ENCODE measurements around the gene MYCBPAP. TPM values are rescaled to one million over a fixed set of nuclear protein-coding genes. Genes with fewer than 3 reads are reported as not detected.

The MYCBPAP gene
- total and polyA plus RNA-seq, 3 experiments from 2014 or later: 0.83 to 0.86 TPM; not detected in 1

DNA sequence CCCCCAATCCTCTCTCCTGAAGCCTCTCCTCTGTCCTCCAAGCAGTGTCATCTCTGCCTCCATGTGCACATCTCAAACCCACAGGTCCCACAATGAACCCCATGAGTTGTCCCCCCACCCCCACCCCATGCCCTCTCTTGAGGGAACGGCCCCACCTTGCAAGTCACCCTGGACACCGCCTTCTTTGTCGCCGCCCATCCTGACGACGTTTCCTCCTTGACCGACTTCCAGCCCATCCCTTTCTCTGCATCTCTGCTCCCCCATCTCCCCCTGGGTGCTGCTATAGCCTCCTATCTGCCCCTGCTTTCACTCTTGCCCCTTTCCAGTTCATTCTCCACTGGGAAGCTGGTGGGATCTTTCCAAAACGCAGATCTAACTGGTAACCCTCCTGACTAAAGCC lies 37.1 kb downstream of the MYCBPAP start:
- H3K9me3 ChIP-seq (ENCODE audit: low read length): no peaks in the 10 kb centered on the region
- Mint-ChIP-seq H3K27ac (no peak overlapping the region), H3K36me3 (peaks cover 0 to 3% (median 0%) of the 10 kb centered on the region in 3 donors), H3K4me1 (peaks cover 15 to 30% (median 16%) of the 10 kb centered on the region in 3 donors), H3K27me3 (peaks cover 0 to 4% of the 10 kb centered on the region in 2 donors), H3K4me3 (peak overlapping the region in 2 of 7 donors; percentile 8 to 73), H3K9me3 (no peaks in the 10 kb centered on the region)
- no peaks in the 10 kb centered on the region for H3K36me3 ChIP-seq (ENCODE audit: insufficient read depth, low read length)
- peaks cover 7% of the 10 kb centered on the region for H3K27me3 ChIP-seq (ENCODE audit: insufficient read depth, low read length, poor library complexity, severe bottlenecking)
- CTCF ChIA-PET: interaction anchor here (1.8 kb wide), 1 partner anchor 84 kb away, joined by 7 read pairs; no protein-coding TSS in a partner anchor
- peaks cover 29% of the 10 kb centered on the region for H3K4me1 ChIP-seq (ENCODE audit: insufficient read depth, low read length)
- DNase-seq: no peak
- H3K4me3 ChIP-seq (ENCODE audit: low read length): no peak overlapping the region
- no peak overlapping the region for H3K27ac ChIP-seq (ENCODE audit: low read depth, low read length)
- POLR2A ChIA-PET: no interaction called here

DNA sequence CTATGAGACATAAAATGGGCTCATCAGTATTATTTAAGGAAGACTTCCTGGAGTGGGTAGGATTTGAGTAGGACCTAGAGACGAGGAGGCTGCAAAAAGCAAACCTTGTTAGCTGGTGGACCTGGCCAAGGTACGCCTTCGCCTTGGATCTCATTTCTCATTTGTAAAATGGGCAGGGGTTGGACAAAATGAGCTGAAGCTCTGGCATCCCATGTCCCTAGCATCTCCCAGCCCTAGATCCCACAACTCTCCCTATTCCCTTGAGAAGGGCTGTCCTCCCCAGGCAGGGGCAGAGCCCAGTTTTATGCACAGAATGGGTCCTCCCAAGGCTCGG lies 38.4 kb downstream of the MYCBPAP start:
- Histone ChIP-seq H3K27me3 (ENCODE audit: insufficient read depth, low read length, poor library complexity, severe bottlenecking) (peaks cover 7% of the 10 kb centered on the region), H3K36me3 (ENCODE audit: insufficient read depth, low read length) (no peaks in the 10 kb centered on the region), H3K9me3 (ENCODE audit: low read length) (no peaks in the 10 kb centered on the region), H3K27ac (ENCODE audit: low read depth, low read length) (no peak overlapping the region), H3K4me3 (ENCODE audit: low read length) (peak overlapping the region; percentile 68), H3K4me1 (ENCODE audit: insufficient read depth, low read length) (peaks cover 23% of the 10 kb centered on the region)
- peaks cover 0 to 3% (median 0%) of the 10 kb centered on the region in 3 donors for H3K36me3 Mint-ChIP-seq
- DNase-seq: no peak
- CTCF ChIA-PET: interaction anchor here (0.9 to 1.8 kb wide), 4 partner anchors 27 to 306 kb away, joined by 3 to 11 read pairs (median 6); no protein-coding TSS in a partner anchor
- H3K27me3 Mint-ChIP-seq: peaks cover 0 to 4% of the 10 kb centered on the region in 2 donors
- H3K4me1 Mint-ChIP-seq: peaks cover 14 to 24% (median 14%) of the 10 kb centered on the region in 3 donors
- peak overlapping the region in 4 of 8 donors; percentile 50 to 81 (median 52) for H3K27ac Mint-ChIP-seq
- no peaks in the 10 kb centered on the region for H3K9me3 Mint-ChIP-seq
- H3K4me3 Mint-ChIP-seq: peak overlapping the region; percentile 24 to 82 (median 73)
- POLR2A ChIA-PET: interaction anchor here (1.2 kb wide), 1 partner anchor 79 kb away, joined by 3 read pairs; no protein-coding TSS in a partner anchor

DNA sequence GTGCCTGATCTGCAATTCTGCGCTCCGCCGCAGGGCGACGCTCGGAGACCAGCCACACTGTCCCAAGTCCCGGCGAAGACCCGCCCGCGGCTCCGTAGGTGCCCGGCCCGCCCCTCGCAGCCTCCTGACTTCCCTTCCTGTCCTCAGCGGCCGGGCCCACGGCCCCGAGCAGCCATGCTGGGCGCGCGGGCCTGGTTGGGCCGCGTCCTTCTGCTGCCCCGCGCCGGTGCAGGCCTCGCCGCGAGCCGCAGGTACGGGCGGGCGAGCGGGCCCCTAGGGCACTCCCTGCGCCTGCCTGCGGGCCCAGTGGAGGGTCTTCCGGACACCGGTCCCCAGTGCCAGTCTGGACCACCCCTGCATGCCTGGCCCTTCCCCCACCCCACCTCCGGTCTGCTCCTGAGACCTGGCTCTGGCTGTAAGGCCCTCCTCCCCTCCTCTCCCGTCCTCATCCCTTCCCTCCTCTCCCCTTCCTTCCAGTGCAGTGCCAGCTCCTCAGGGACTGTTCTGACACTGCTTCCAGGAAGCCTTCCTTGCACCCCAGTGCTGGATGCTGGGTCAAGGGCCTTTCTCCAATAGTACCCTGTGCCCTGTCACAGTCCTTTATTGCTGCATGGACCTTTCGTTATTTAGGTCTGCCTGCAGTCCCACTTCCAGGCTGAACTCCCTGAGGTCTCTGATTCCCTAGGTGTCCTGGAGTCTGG lies 38.9 kb downstream of the MYCBPAP start, which contains the start of gene SPATA20:
Gene SPATA20 (plus strand): TSS at position 140 of the 701 bp plus-strand sequence. CDS start 35 bp downstream, at position 175.
- H3K27ac Mint-ChIP-seq: peak within 1 kb of the TSS in 6 of 8 donors; percentile 50 to 87 (median 64)

DNA sequence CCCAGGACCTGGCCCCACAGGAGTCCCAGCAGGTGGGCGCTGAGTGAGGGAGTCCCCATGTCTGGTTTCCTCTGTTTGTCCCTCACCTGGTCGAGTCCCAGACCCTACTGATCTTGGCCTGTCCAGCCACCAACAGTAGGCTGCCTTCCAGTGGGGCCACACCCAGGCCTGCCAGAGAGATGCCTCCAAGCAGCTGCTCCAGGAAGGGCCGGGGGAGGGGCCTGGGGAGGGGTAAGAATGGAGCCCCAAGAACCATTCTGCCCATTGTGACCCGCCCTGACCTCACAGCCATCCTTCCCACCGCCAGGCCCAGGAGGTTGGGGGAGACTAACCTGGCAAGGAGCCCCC lies 39.5 kb downstream of the MYCBPAP start:
- Histone ChIP-seq H3K27ac (ENCODE audit: low read depth, low read length) (peak overlapping the region; percentile 54), H3K4me1 (ENCODE audit: insufficient read depth, low read length) (peaks cover 18% of the 10 kb centered on the region), H3K36me3 (ENCODE audit: insufficient read depth, low read length) (no peaks in the 10 kb centered on the region), H3K9me3 (ENCODE audit: low read length) (no peaks in the 10 kb centered on the region), H3K27me3 (ENCODE audit: insufficient read depth, low read length, poor library complexity, severe bottlenecking) (peaks cover 7% of the 10 kb centered on the region), H3K4me3 (ENCODE audit: low read length) (peak overlapping the region; percentile 68)
- H3K36me3 Mint-ChIP-seq: peaks cover 0 to 3% (median 0%) of the 10 kb centered on the region in 3 donors
- ChIA-PET POLR2A (interaction anchor here (1.0 to 1.2 kb wide), 2 partner anchors 14 to 78 kb away, joined by 3 read pairs; no protein-coding TSS in a partner anchor), CTCF (interaction anchor here (1.7 kb wide), 1 partner anchor 79 kb away, joined by 11 read pairs; no protein-coding TSS in a partner anchor)
- peak overlapping the region; percentile 61 to 91 (median 79) for H3K4me3 Mint-ChIP-seq
- H3K27me3 Mint-ChIP-seq: peaks cover 0 to 4% of the 10 kb centered on the region in 2 donors
- no peaks in the 10 kb centered on the region for H3K9me3 Mint-ChIP-seq
- peaks cover 6 to 16% (median 8%) of the 10 kb centered on the region in 3 donors for H3K4me1 Mint-ChIP-seq
- H3K27ac Mint-ChIP-seq: peak overlapping the region in 3 of 8 donors; percentile 37 to 87 (median 65)
- no peak for DNase-seq

More for the DNA sequence above, 38.9 kb downstream of the MYCBPAP start, which contains the start of gene SPATA20:
- Histone ChIP-seq H3K4me3 (ENCODE audit: low read length) (peak within 1 kb of the TSS; percentile 68), H3K27ac (ENCODE audit: low read depth, low read length) (peak within 1 kb of the TSS; percentile 54), H3K4me1 (ENCODE audit: insufficient read depth, low read length) (peaks cover 23% of the 10 kb centered on the region), H3K9me3 (ENCODE audit: low read length) (no peaks in the 10 kb centered on the region), H3K27me3 (ENCODE audit: insufficient read depth, low read length, poor library complexity, severe bottlenecking) (peaks cover 7% of the 10 kb centered on the region), H3K36me3 (ENCODE audit: insufficient read depth, low read length) (no peaks in the 10 kb centered on the region)
- Mint-ChIP-seq H3K27me3 (peaks cover 0 to 4% of the 10 kb centered on the region in 2 donors), H3K36me3 (peaks cover 0 to 3% (median 0%) of the 10 kb centered on the region in 3 donors), H3K4me1 (peaks cover 11 to 21% (median 13%) of the 10 kb centered on the region in 3 donors), H3K9me3 (no peaks in the 10 kb centered on the region), H3K4me3 (peak within 1 kb of the TSS; percentile 61 to 91 (median 79))
- POLR2A ChIA-PET: interaction anchor here (1.0 to 1.2 kb wide), 2 partner anchors 14 to 79 kb away, joined by 3 read pairs; no protein-coding TSS in a partner anchor
- peak; percentile 82 to 90 (median 83) for DNase-seq
- CTCF ChIA-PET: interaction anchor here (0.9 to 1.7 kb wide), 3 partner anchors 27 to 306 kb away, joined by 3 to 11 read pairs (median 4); no protein-coding TSS in a partner anchor

DNA sequence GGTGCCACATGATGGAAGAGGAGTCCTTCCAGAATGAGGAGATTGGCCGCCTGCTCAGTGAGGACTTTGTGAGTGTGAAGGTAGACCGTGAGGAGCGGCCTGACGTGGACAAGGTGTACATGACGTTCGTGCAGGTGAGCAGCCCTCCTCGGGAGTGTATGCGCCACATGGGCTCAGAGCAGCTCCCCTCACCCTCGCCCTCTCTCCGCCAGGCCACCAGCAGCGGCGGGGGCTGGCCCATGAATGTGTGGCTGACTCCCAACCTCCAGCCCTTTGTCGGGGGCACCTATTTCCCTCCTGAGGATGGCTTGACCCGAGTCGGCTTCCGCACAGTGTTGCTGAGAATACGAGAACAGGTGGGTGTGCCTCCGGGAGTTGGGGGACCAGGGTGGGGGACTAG lies 40.6 kb downstream of the MYCBPAP start:
- no peak overlapping the region for H3K4me3 Mint-ChIP-seq
- peak overlapping the region in 2 of 8 donors; percentile 27 to 50 for H3K27ac Mint-ChIP-seq
- no peak overlapping the region for H3K27ac ChIP-seq (ENCODE audit: low read depth, low read length)
- peaks cover 5 to 15% (median 8%) of the 10 kb centered on the region in 3 donors for H3K4me1 Mint-ChIP-seq
- peaks cover 0 to 3% (median 0%) of the 10 kb centered on the region in 3 donors for H3K36me3 Mint-ChIP-seq
- peaks cover 16% of the 10 kb centered on the region for H3K4me1 ChIP-seq (ENCODE audit: insufficient read depth, low read length)
- DNase-seq: no peak
- H3K27me3 Mint-ChIP-seq: peaks cover 0 to 6% of the 10 kb centered on the region in 2 donors
- no peaks in the 10 kb centered on the region for H3K9me3 Mint-ChIP-seq
- H3K36me3 ChIP-seq (ENCODE audit: insufficient read depth, low read length): no peaks in the 10 kb centered on the region
- H3K27me3 ChIP-seq (ENCODE audit: insufficient read depth, low read length, poor library complexity, severe bottlenecking): no peaks in the 10 kb centered on the region
- POLR2A ChIA-PET: no interaction called here
- CTCF ChIA-PET: interaction anchor here (0.6 to 2.6 kb wide), 2 partner anchors 44 to 81 kb away, joined by 3 to 6 read pairs; no protein-coding TSS in a partner anchor
- H3K9me3 ChIP-seq (ENCODE audit: low read length): no peaks in the 10 kb centered on the region
- H3K4me3 ChIP-seq (ENCODE audit: low read length): no peak overlapping the region

DNA sequence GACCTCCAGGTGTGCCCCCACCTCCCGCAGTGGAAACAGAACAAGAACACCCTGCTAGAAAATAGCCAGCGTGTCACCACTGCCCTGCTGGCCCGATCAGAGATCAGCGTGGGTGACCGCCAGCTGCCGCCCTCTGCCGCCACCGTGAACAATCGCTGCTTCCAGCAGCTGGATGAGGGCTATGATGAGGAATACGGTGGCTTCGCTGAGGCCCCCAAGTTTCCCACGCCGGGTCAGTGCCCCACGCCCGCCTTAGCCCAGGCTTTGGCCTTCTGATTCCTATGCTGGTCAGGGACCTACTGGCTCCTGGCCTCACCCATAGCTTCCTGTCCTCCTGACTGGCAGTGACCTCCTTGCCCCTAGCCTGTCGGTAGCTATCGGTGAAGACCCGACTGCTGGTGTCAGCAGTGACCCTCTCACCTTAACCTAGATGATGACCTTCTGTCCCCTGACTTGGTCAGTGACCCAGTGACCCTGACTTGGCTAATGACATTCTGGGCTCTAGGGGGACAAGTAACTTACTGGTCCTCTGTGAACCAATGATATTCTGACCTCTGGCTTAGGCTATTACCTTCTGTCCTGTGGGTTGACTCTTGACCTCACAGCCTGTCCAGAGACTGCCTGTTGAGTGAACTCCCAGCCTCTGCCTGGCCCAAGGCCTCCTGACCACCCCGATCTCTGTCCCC lies 41.2 kb downstream of the MYCBPAP start:
- H3K4me3 ChIP-seq (ENCODE audit: low read length): no peak overlapping the region
- H3K27ac Mint-ChIP-seq: peak overlapping the region in 2 of 8 donors; percentile 14 to 89
- H3K36me3 Mint-ChIP-seq: peaks cover 0 to 3% (median 0%) of the 10 kb centered on the region in 3 donors
- H3K4me1 ChIP-seq (ENCODE audit: insufficient read depth, low read length): peaks cover 16% of the 10 kb centered on the region
- peak overlapping the region in 4 of 7 donors; percentile 2 to 89 (median 21) for H3K4me3 Mint-ChIP-seq
- H3K9me3 ChIP-seq (ENCODE audit: low read length): no peaks in the 10 kb centered on the region
- CTCF ChIA-PET: interaction anchor here (2.6 to 3.5 kb wide), 2 partner anchors 77 to 80 kb away, joined by 6 to 14 read pairs; no protein-coding TSS in a partner anchor
- H3K27ac ChIP-seq (ENCODE audit: low read depth, low read length): no peak overlapping the region
- peaks cover 4 to 15% (median 5%) of the 10 kb centered on the region in 3 donors for H3K4me1 Mint-ChIP-seq
- no peaks in the 10 kb centered on the region for H3K27me3 ChIP-seq (ENCODE audit: insufficient read depth, low read length, poor library complexity, severe bottlenecking)
- H3K27me3 Mint-ChIP-seq: peaks cover 0 to 5% of the 10 kb centered on the region in 2 donors
- H3K9me3 Mint-ChIP-seq: no peaks in the 10 kb centered on the region
- POLR2A ChIA-PET: no interaction called here
- no peak for DNase-seq
- H3K36me3 ChIP-seq (ENCODE audit: insufficient read depth, low read length): no peaks in the 10 kb centered on the region

DNA sequence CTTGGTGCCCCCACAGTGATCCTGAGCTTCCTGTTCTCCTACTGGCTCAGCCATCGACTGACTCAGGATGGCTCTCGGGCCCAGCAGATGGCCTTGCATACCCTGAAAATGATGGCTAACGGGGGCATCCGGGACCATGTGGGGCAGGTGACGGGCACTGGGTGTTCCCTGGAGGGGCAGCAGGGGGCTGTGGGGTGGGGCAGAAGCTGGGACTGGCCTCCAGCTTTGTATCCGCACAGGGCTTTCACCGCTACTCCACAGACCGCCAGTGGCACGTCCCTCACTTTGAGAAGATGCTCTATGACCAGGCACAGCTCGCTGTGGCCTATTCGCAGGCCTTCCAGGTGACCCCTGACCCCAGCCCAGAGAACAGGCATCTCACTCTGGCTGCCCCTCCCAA lies 41.7 kb downstream of the MYCBPAP start:
- no peak overlapping the region for H3K27ac ChIP-seq (ENCODE audit: low read depth, low read length)
- no peaks in the 10 kb centered on the region for H3K9me3 Mint-ChIP-seq
- peaks cover 4 to 15% (median 5%) of the 10 kb centered on the region in 3 donors for H3K4me1 Mint-ChIP-seq
- POLR2A ChIA-PET: interaction anchor here (0.9 kb wide), 1 partner anchor 10 kb away, joined by 4 read pairs; no protein-coding TSS in a partner anchor
- H3K9me3 ChIP-seq (ENCODE audit: low read length): no peaks in the 10 kb centered on the region
- no peaks in the 10 kb centered on the region for H3K36me3 ChIP-seq (ENCODE audit: insufficient read depth, low read length)
- CTCF ChIA-PET: interaction anchor here (2.6 to 3.5 kb wide), 2 partner anchors 77 to 79 kb away, joined by 6 to 14 read pairs; no protein-coding TSS in a partner anchor
- H3K4me3 Mint-ChIP-seq: peak overlapping the region in 2 of 7 donors; percentile 2 to 30
- peaks cover 16% of the 10 kb centered on the region for H3K4me1 ChIP-seq (ENCODE audit: insufficient read depth, low read length)
- no peak overlapping the region for H3K4me3 ChIP-seq (ENCODE audit: low read length)
- peak overlapping the region in 1 of 8 donors; percentile 89 for H3K27ac Mint-ChIP-seq
- no peaks in the 10 kb centered on the region for H3K27me3 ChIP-seq (ENCODE audit: insufficient read depth, low read length, poor library complexity, severe bottlenecking)
- H3K36me3 Mint-ChIP-seq: peaks cover 0 to 4% (median 0%) of the 10 kb centered on the region in 3 donors
- no peak for DNase-seq
- peaks cover 0 to 5% of the 10 kb centered on the region in 2 donors for H3K27me3 Mint-ChIP-seq

All from CD8-positive, alpha-beta memory T cell (primary cell).